ENCODE measurements around the gene MAP3K5. TPM values are rescaled to one million over a fixed set of nuclear protein-coding genes. Genes with fewer than 3 reads are reported as not detected.
A peak's percentile ranks its signal among the peaks of the same experiment; 100 is the strongest.

The MAP3K5 gene
- total RNA-seq, 1 donor from 2014 or later, result 6.8 TPM

GRCh38 chr6:136644597-136644952 lies 147.7 kb downstream of the MAP3K5 start:
- H3K27me3 ChIP-seq (ENCODE audit: control insufficient read depth in 3 of 3, insufficient read depth in 3 of 3, low read length in 3 of 3), result no peaks in the 10 kb centered on the region
- no peak overlapping the region for H3K4me3 ChIP-seq (ENCODE audit: low read length in 3 of 3)
- no peak overlapping the region for H3K27ac ChIP-seq (ENCODE audit: low read depth, low read length)
- H3K9ac ChIP-seq (ENCODE audit: low read depth in 1 of 3, low read length in 3 of 3), result peak overlapping the region in 1 of 3 donors; percentile 26
- peaks cover 7 to 25% (median 17%) of the 10 kb centered on the region in 3 donors for H3K4me1 ChIP-seq (ENCODE audit: control insufficient read depth in 3 of 3, insufficient read depth in 3 of 3, low read length in 3 of 3)
- no peaks in the 10 kb centered on the region for H3K9me3 ChIP-seq (ENCODE audit: control insufficient read depth in 3 of 3, low read length in 3 of 3)
- no peaks in the 10 kb centered on the region for H3K36me3 ChIP-seq (ENCODE audit: control insufficient read depth in 3 of 3, insufficient read depth in 3 of 3, low read length in 3 of 3)

- Histone ChIP-seq H3K27ac (ENCODE audit: low read depth, low read length) (no peak overlapping the region), H3K9ac (ENCODE audit: low read depth in 1 of 3, low read length in 3 of 3) (peak overlapping the region in 1 of 3 donors; percentile 26), H3K9me3 (ENCODE audit: control insufficient read depth in 3 of 3, low read length in 3 of 3) (no peaks in the 10 kb centered on the region), H3K4me1 (ENCODE audit: control insufficient read depth in 3 of 3, insufficient read depth in 3 of 3, low read length in 3 of 3) (peaks cover 7 to 25% (median 17%) of the 10 kb centered on the region in 3 donors), H3K36me3 (ENCODE audit: control insufficient read depth in 3 of 3, insufficient read depth in 3 of 3, low read length in 3 of 3) (no peaks in the 10 kb centered on the region), H3K4me3 (ENCODE audit: low read length in 3 of 3) (no peak overlapping the region), H3K27me3 (ENCODE audit: control insufficient read depth in 3 of 3, insufficient read depth in 3 of 3, low read length in 3 of 3) (no peaks in the 10 kb centered on the region)
Observed at GRCh38 chr6:136643850-136644596, 148.3 kb downstream of the MAP3K5 start.

GRCh38 chr6:136641873-136642465 lies 150.3 kb downstream of the MAP3K5 start:
- Histone ChIP-seq H3K9me3 (ENCODE audit: control insufficient read depth in 3 of 3, low read length in 3 of 3) (no peaks in the 10 kb centered on the region), H3K4me3 (ENCODE audit: low read length in 3 of 3) (no peak overlapping the region), H3K9ac (ENCODE audit: low read depth in 1 of 3, low read length in 3 of 3) (no peak overlapping the region), H3K36me3 (ENCODE audit: control insufficient read depth in 3 of 3, insufficient read depth in 3 of 3, low read length in 3 of 3) (peaks cover 0 to 6% (median 0%) of the 10 kb centered on the region in 3 donors), H3K27me3 (ENCODE audit: control insufficient read depth in 3 of 3, insufficient read depth in 3 of 3, low read length in 3 of 3) (no peaks in the 10 kb centered on the region), H3K27ac (ENCODE audit: low read depth, low read length) (no peak overlapping the region), H3K4me1 (ENCODE audit: control insufficient read depth in 3 of 3, insufficient read depth in 3 of 3, low read length in 3 of 3) (peaks cover 7 to 17% (median 10%) of the 10 kb centered on the region in 3 donors)

DNA sequence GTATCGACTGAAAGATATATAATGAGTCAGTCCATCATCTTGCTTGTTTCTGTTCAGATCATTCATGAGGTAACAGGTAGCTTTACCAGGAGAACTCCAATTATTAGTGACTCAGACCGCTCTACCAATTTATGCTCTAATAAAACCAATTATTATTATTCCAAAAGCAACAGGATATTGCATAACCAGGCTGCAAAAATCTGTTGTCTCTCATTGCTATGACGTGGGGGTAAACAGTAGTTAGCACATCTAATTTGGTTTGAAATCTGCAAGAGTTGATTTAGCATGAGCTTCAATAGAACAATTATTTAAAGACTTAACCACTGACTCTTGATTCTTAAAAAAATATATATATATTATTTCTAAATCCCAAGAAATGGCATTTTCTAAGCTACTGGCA lies 151.1 kb downstream of the MAP3K5 start:
- H3K27ac ChIP-seq (ENCODE audit: low read depth, low read length), result no peak overlapping the region
- no peak overlapping the region for H3K9ac ChIP-seq (ENCODE audit: low read depth in 1 of 3, low read length in 3 of 3)
- peaks cover 7 to 10% (median 10%) of the 10 kb centered on the region in 3 donors for H3K4me1 ChIP-seq (ENCODE audit: control insufficient read depth in 3 of 3, insufficient read depth in 3 of 3, low read length in 3 of 3)
- H3K4me3 ChIP-seq (ENCODE audit: low read length in 3 of 3), result no peak overlapping the region
- peaks cover 0 to 11% (median 4%) of the 10 kb centered on the region in 3 donors for H3K36me3 ChIP-seq (ENCODE audit: control insufficient read depth in 3 of 3, insufficient read depth in 3 of 3, low read length in 3 of 3)
- H3K27me3 ChIP-seq (ENCODE audit: control insufficient read depth in 3 of 3, insufficient read depth in 3 of 3, low read length in 3 of 3), result no peaks in the 10 kb centered on the region
- no peaks in the 10 kb centered on the region for H3K9me3 ChIP-seq (ENCODE audit: control insufficient read depth in 3 of 3, low read length in 3 of 3)

GRCh38 chr6:136640132-136640915 lies 152.0 kb downstream of the MAP3K5 start:
- Histone ChIP-seq H3K27ac (ENCODE audit: low read depth, low read length) (no peak overlapping the region), H3K27me3 (ENCODE audit: control insufficient read depth in 3 of 3, insufficient read depth in 3 of 3, low read length in 3 of 3) (no peaks in the 10 kb centered on the region), H3K4me3 (ENCODE audit: low read length in 3 of 3) (no peak overlapping the region), H3K9ac (ENCODE audit: low read depth in 1 of 3, low read length in 3 of 3) (no peak overlapping the region), H3K4me1 (ENCODE audit: control insufficient read depth in 3 of 3, insufficient read depth in 3 of 3, low read length in 3 of 3) (peaks cover 7 to 10% (median 10%) of the 10 kb centered on the region in 3 donors), H3K9me3 (ENCODE audit: control insufficient read depth in 3 of 3, low read length in 3 of 3) (no peaks in the 10 kb centered on the region), H3K36me3 (ENCODE audit: control insufficient read depth in 3 of 3, insufficient read depth in 3 of 3, low read length in 3 of 3) (peaks cover 0 to 11% (median 5%) of the 10 kb centered on the region in 3 donors)

- H3K9ac ChIP-seq (ENCODE audit: low read depth in 1 of 3, low read length in 3 of 3), result no peak overlapping the region
- peaks cover 0 to 11% (median 5%) of the 10 kb centered on the region in 3 donors for H3K36me3 ChIP-seq (ENCODE audit: control insufficient read depth in 3 of 3, insufficient read depth in 3 of 3, low read length in 3 of 3)
- no peaks in the 10 kb centered on the region for H3K9me3 ChIP-seq (ENCODE audit: control insufficient read depth in 3 of 3, low read length in 3 of 3)
- H3K27ac ChIP-seq (ENCODE audit: low read depth, low read length), result no peak overlapping the region
- no peaks in the 10 kb centered on the region for H3K27me3 ChIP-seq (ENCODE audit: control insufficient read depth in 3 of 3, insufficient read depth in 3 of 3, low read length in 3 of 3)
- peaks cover 7 to 10% (median 9%) of the 10 kb centered on the region in 3 donors for H3K4me1 ChIP-seq (ENCODE audit: control insufficient read depth in 3 of 3, insufficient read depth in 3 of 3, low read length in 3 of 3)
- no peak overlapping the region for H3K4me3 ChIP-seq (ENCODE audit: low read length in 3 of 3)
Observed at GRCh38 chr6:136639702-136640101, 152.6 kb downstream of the MAP3K5 start.

DNA sequence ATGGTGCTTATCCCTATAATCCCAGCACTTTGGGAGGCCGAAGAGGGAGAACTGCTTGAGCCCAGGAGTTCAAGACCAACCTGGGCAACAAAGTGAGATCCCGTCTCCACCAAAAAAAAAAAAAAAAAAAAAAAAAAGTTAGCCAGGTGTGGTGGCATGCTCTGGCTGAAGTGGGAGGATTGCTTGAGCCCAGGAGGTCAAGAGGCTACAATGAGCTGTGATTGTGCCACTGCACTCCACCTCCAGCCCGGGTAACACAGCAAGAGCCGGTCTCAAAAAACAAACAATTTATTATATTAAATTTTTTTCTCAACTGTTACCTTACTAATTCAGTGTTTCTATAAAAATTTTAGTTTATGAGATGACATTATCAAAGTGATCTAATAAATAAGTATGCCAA lies 156.7 kb downstream of the MAP3K5 start:
- H3K4me3 ChIP-seq (ENCODE audit: low read length in 3 of 3), result no peak overlapping the region
- no peak overlapping the region for H3K27ac ChIP-seq (ENCODE audit: low read depth, low read length)
- no peak overlapping the region for H3K9ac ChIP-seq (ENCODE audit: low read depth in 1 of 3, low read length in 3 of 3)
- H3K9me3 ChIP-seq (ENCODE audit: control insufficient read depth in 3 of 3, low read length in 3 of 3), result no peaks in the 10 kb centered on the region
- no peaks in the 10 kb centered on the region for H3K27me3 ChIP-seq (ENCODE audit: control insufficient read depth in 3 of 3, insufficient read depth in 3 of 3, low read length in 3 of 3)
- peaks cover 0 to 11% (median 7%) of the 10 kb centered on the region in 3 donors for H3K36me3 ChIP-seq (ENCODE audit: control insufficient read depth in 3 of 3, insufficient read depth in 3 of 3, low read length in 3 of 3)
- no peaks in the 10 kb centered on the region for H3K4me1 ChIP-seq (ENCODE audit: control insufficient read depth in 3 of 3, insufficient read depth in 3 of 3, low read length in 3 of 3)

DNA sequence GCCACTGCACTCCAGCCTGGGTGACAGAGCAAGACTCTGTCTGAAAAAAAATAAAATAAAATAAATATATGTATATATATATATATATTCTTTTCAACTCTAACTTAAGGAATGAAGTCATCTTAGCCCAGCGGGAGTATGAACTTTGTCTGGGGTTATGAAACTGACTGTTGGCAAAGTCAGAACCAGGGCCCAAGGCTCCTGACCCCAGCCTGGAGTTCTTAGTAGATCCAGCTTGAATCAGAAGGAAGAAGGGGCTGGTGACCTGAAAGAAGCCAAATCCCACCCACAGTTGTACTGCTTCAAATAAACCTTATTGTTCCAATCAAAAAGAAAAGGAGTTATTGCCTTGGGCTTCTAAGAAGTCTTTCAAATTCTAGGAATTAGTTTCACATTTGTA lies 158.9 kb downstream of the MAP3K5 start:
- Histone ChIP-seq H3K27ac (ENCODE audit: low read depth, low read length) (no peak overlapping the region), H3K9ac (ENCODE audit: low read depth in 1 of 3, low read length in 3 of 3) (no peak overlapping the region), H3K36me3 (ENCODE audit: control insufficient read depth in 3 of 3, insufficient read depth in 3 of 3, low read length in 3 of 3) (peaks cover 0 to 15% (median 7%) of the 10 kb centered on the region in 3 donors), H3K4me3 (ENCODE audit: low read length in 3 of 3) (no peak overlapping the region), H3K27me3 (ENCODE audit: control insufficient read depth in 3 of 3, insufficient read depth in 3 of 3, low read length in 3 of 3) (no peaks in the 10 kb centered on the region), H3K9me3 (ENCODE audit: control insufficient read depth in 3 of 3, low read length in 3 of 3) (no peaks in the 10 kb centered on the region), H3K4me1 (ENCODE audit: control insufficient read depth in 3 of 3, insufficient read depth in 3 of 3, low read length in 3 of 3) (no peaks in the 10 kb centered on the region)

DNA sequence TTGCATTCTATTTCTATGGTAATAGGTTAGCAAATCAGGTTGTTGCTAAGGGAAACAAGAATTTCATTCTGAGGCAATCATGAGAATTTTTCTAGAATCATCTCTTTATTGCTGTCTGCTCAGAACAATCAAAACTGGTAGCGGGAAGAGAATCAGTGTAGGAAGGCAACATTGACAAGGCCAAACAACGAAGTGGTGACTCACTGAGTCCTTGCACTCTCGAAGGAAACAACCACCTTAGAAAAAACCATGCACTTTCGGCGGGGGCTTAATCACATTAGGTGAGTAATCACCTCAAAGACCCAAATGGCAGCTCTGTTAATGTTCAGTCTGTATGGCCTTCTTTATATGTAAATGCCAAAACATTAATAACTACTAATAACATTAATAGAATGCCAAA lies 163.3 kb downstream of the MAP3K5 start:
- Histone ChIP-seq H3K27ac (ENCODE audit: low read depth, low read length) (no peak overlapping the region), H3K4me3 (ENCODE audit: low read length in 3 of 3) (no peak overlapping the region), H3K9ac (ENCODE audit: low read depth in 1 of 3, low read length in 3 of 3) (no peak overlapping the region), H3K36me3 (ENCODE audit: control insufficient read depth in 3 of 3, insufficient read depth in 3 of 3, low read length in 3 of 3) (peaks cover 0 to 5% (median 3%) of the 10 kb centered on the region in 3 donors), H3K4me1 (ENCODE audit: control insufficient read depth in 3 of 3, insufficient read depth in 3 of 3, low read length in 3 of 3) (no peaks in the 10 kb centered on the region), H3K27me3 (ENCODE audit: control insufficient read depth in 3 of 3, insufficient read depth in 3 of 3, low read length in 3 of 3) (no peaks in the 10 kb centered on the region), H3K9me3 (ENCODE audit: control insufficient read depth in 3 of 3, low read length in 3 of 3) (no peaks in the 10 kb centered on the region)

DNA sequence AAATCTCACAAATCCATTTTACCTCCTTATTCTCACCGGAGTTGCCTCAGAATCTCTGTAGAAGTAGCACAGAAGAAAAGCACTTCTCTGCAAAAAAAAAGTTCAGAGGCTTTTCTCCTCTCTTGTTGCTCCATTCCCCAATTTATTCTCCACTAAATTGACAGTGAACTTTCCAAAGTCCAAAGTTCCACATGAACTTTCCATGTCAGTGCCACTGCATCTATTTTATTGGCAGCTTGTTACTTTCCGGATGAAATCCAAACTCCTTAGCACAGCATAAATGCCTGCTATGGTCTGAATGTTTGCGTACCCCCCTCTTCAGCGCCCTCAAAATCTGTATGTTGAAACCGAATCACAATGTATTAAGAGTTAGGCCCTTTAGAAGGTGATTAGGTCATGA lies 165.1 kb downstream of the MAP3K5 start:
- H3K9ac ChIP-seq (ENCODE audit: low read depth in 1 of 3, low read length in 3 of 3), result no peak overlapping the region
- H3K9me3 ChIP-seq (ENCODE audit: control insufficient read depth in 3 of 3, low read length in 3 of 3), result no peaks in the 10 kb centered on the region
- no peaks in the 10 kb centered on the region for H3K4me1 ChIP-seq (ENCODE audit: control insufficient read depth in 3 of 3, insufficient read depth in 3 of 3, low read length in 3 of 3)
- no peaks in the 10 kb centered on the region for H3K27me3 ChIP-seq (ENCODE audit: control insufficient read depth in 3 of 3, insufficient read depth in 3 of 3, low read length in 3 of 3)
- H3K4me3 ChIP-seq (ENCODE audit: low read length in 3 of 3), result no peak overlapping the region
- H3K36me3 ChIP-seq (ENCODE audit: control insufficient read depth in 3 of 3, insufficient read depth in 3 of 3, low read length in 3 of 3), result peaks cover 0 to 8% (median 5%) of the 10 kb centered on the region in 3 donors
- H3K27ac ChIP-seq (ENCODE audit: low read depth, low read length), result no peak overlapping the region
